ENCODE results near the gene PPP4R2.

Gene PPP4R2

GRCh38 chr3:73071952-73072351 lies 75.3 kb downstream of the PPP4R2 start:
- DNase-seq: no peak

DNA sequence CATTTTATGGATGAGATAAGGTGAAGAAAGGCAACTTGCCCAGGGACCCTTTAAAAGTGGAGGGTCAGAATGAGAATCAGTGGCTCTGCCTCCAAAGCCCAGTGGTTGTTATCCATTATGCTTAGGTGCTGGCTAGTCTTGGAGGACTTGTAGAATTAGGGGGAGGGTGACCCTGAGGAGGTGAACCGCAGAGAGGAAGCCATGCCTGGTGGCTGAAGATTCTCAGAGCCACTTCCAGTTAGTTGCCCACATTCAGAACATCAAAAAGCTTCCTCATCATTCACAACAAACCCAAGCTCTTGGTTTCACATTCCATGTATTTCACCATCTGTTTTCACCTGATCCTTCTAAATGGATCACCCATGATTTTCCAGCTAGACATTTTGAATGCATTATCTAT lies 76.0 kb downstream of the PPP4R2 start:
- no peak for DNase-seq

- DNase-seq: no peak
Observed at GRCh38 chr3:73073091-73073707, 76.6 kb downstream of the PPP4R2 start.

DNA sequence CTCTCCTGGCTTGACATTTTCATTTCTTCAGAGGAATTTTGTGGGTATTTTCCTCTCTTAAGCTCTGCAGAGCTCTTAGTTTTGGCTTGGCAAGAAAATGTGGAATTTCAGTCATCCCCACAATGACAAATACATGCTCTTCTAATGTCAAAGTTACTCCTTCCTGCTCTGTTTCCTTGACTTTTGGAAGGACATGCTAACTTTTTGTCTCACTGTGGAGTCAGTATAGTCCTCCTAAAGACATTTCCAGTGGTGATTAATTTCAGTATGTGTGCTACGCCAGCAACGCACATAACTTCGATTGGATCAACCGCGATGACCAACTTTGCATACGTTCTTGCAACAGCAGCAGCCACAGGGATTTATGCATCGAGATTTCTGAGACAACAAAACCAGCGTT lies 78.2 kb downstream of the PPP4R2 start:
- DNase-seq: no peak

DNA sequence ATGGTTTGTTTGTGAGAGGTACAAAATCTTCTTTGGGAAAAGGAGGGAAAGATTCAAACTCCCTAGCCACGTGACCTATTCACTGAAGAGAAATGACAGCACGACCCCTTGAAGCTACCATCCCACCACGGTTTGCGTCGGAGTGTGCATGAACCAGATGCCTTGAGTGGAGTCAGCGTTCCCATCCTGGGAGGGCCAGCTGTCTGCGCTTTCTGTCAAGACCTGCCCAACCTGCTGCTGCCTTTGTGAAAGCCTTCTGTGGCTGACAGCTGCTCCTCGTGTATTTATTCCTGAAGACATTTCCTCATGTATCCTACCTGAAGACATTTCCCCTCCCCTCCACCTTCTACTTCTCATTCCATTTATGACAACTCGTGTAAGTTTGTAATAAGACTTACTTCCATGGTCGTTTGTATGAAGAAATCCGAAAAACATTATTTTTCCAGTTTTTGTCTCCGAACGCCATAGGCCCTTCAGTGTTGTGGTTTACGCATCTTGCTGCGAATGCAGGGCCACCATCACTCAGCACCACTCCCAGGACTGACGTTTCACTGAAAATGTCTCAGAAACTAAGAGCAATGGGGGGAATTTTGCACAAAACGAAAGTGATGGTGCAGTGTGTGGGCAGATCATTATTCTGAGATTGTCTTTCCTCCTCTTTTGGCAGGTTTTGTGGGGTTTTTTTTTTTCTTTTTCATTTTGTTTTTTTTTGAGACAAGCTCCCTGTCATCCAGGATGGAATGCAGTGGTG lies 83.8 kb downstream of the PPP4R2 start:
- no peak for DNase-seq

- DNase-seq: no peak
Observed at GRCh38 chr3:73081140-73081539, 84.5 kb downstream of the PPP4R2 start.

GRCh38 chr3:73084170-73084569 lies 87.6 kb downstream of the PPP4R2 start:
- no peak for DNase-seq

DNA sequence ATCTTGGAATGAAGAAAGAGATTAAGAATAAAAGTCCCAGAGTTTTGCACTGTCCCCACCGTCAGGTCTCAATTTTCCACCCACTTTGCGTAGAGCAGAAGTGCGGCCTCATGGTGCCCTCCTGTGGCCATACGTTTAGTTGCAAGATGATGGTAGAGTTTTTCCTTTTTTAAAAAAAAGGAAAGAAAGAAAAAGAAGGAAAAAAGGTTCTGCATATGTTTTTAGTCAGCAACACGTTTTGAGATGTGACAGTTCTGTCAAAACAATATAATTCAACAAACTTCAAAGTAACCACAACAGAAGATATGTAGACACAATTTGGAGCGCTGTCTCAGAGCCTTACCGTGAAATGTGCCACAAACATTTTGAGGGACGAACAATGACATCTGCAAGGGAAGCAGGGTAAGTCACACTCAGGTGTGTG lies 89.5 kb downstream of the PPP4R2 start:
- peak; percentile 33 to 45 for DNase-seq

DNA sequence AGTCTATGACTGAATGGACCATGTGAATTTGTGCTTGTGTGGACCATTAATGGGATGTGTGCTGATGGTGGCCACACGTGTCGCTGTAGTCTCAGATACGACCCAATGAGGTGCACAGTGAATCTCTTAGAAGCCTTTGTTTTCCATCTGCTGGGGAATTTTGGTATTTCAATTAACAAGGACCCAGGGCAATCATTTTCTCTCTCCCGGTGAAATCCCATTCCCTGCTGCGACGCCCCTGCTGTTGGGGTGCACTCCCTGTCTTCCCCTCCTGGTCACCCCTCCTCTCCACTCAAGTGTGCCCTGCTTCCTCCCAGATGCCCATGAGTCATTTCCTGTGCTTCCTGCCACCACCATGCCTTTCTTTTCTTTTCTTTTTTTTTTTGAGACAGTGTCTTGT lies 97.5 kb downstream of the PPP4R2 start:
- DNase-seq: no peak

GRCh38 chr3:73094951-73095350 lies 98.3 kb downstream of the PPP4R2 start:
- no peak for DNase-seq

DNA sequence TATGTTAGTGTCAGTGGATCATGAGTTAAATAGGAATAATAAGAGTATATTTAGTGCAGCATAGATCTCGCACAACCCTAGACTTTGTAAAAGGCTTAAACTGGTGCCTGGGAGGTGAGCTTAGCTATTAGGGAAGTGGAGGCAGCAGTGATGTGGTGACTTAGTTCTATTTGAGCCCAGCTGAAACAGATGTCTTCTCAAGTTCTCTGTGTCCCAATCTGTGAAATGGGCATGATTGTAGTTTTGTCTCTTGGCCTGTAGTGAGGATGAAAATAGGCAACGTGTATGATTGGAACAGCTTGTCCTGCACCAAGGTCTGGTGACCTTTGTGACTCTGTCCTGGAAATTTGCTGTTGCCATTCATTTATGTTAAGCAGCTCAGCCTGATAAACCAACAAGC lies 99.6 kb downstream of the PPP4R2 start:
- DNase-seq: no peak

DNA sequence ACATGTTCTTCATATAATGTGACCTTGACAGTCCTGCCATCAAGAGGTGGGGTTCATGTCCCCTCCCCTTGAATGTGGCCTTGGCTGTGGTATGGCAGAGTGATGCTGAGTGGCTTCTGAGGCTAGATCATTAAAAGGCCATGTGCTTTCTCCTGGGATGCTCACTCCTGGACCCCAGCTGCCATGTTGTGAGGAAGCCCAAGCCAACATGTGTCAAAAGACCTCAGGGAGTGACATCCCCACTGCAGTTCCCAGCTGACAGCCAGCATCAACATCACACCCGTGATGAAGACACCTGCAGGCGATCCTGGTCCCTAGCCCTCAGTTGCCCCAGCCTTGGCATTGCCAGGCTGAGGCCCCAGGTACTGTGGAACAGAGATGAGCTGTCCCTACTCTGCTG lies 101.4 kb downstream of the PPP4R2 start:
- DNase-seq: no peak

- DNase-seq: no peak
Observed at GRCh38 chr3:73098873-73099272, 102.3 kb downstream of the PPP4R2 start.

GRCh38 chr3:73100741-73101559 lies 104.3 kb downstream of the PPP4R2 start:
- DNase-seq: peak; percentile 69 to 71

DNA sequence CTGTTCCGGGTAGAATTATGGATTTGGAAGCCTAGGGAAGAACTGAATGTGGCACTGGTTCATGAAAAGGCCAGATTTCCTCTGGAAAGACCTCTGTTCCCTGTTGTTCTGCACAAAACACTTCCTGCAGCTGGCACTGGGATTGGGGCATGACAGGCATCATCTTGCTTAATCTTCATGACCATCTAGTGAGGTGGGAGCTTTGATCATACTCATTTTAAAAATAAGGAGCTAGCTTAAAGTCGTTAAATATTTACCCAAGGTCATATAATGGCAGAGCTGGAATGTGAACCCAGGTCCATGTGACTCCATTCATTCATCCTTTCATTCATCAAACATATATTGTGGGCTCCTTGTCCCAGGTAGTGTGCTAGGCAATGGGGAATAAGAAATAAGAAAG lies 105.3 kb downstream of the PPP4R2 start:
- DNase-seq: no peak

DNA sequence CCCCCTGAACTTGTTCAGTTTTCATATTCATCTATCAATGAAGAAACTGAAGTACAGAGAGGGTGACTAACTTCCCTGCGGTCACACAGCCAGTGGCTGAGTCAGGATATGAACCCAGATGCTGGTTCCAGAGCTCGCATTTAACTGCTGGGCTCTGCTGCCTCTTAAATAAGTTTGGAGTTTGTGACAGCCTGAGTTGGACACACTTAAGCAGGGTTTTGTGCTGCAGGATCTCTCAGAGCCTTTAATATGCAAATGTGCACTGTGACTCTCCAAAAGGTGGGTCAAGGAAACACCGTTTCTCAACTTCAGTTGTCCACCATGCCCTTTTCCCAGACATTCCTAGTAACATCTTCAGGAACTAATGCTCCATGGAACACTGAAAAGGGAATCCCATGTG lies 110.6 kb downstream of the PPP4R2 start:
- no peak for DNase-seq

DNA sequence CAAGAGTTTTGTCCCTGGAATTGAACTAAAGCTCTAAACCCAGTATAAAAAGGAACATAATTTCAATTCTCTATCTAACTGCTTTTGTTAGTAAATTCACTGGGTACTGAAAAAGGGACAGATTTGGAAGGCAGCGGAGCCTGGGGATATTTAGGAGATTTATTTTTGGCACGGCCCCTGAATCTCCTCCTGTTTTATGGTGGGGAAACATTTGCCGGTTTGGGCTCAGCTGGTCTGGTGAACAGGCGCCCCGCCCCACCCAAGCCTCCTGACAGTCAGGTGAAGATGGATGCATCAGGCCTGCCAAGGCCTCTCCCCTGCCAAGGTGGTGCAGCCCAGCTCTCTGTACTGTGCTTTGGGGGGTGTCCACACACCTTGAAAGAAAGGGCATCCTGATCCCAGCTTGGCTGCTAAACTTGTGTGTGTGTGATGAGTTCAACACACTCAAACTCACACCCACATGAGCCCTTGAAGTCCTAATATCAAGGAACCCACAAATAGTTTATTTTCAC lies 111.1 kb downstream of the PPP4R2 start:
- DNase-seq: no peak

DNA sequence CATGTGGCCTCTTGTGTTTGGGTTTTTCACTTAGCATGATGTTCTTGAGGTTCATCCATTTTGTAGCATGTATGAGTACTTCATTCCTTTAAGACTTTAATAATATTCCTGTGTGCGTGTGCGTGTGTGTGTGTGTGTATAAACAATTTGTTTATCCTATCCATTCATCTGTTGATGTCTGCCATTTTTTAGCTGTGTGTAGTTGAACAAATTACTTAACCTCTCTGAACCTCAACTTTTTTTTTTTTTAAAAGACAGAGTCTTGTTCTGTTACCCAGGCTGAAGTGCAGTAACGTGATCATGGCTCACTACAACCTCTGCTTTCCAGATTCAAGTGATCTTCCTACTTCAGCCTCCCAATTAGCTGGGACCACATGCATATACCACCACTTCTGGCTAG lies 112.1 kb downstream of the PPP4R2 start:
- no peak for DNase-seq

DNA sequence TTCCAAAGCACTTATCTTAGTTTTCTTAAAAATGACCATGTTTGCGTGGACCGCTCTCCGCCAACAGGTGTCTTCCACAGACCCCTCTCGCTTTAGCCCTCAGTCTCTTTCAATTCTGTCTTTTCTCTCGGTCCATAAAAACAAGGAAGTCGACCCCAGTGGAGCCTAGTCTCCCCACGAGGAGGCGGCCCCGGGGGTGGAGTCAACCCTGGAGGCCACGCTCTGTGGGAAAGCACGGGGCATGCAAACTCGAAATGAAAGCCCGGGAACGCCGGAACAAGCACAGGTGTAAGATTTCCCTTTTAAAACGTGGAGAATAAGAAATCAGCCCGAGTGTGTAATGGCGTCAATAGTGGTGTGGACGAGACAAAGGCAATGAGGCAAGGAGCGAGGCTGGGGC lies 113.9 kb downstream of the PPP4R2 start:
- DNase-seq: no peak

DNA sequence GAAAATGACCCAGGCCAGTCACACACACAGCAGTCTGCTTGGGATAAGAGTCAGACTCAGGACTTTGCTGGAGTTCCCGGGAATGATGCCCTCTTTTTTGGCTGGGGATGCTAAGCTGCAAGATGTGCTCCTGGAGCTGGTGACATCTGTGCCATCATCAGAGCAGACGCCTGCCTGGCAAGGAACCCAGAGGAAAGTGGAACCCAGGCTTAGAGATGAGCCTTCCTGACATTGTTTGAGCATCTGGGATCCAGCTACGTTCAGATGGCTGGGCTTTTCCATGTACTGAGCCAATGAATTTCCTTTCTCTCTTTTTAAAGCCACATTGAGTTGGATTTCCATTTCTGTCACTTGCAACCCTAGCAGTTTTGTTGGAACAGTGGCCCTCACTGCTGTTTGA lies 118.1 kb downstream of the PPP4R2 start:
- no peak for DNase-seq

DNA sequence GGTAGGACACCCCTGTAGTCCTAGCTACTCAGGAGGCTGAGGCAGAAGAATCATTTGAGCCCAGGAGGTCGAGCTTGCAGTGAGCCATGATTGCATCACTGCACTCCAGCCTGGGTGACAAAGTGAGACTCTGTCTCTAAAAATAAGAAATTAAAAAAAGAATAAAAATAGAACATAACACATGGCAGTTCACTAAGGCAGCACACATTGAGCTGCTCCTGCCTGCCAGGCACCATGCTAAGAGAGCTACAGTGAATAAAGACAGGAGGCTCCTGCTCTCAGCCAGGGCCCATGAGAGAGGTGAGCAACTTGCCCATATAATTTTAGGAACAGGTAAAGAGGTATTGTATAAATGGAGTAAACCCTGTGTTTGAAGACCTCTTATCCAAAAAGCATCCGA lies 119.2 kb downstream of the PPP4R2 start:
- no peak for DNase-seq
